Nephron (organoid): ENCODE results near the gene ZNF860.

Source experiments
- H3K27ac Mint-ChIP-seq, 3 experiments: 2 replicates each; pipeline ENCODE4 v1.8.0; 2020; ENCODE audit warnings: mixed read lengths in 3 of 3, mild to moderate bottlenecking in 2 of 3, moderate library complexity in 1 of 3
- H3K27me3 Mint-ChIP-seq: 2 replicates; pipeline ENCODE4 v1.8.0; 2021; ENCODE audit warnings: low read depth, mild to moderate bottlenecking, moderate library complexity, mixed read lengths
- H3K36me3 Mint-ChIP-seq: 2 replicates; pipeline ENCODE4 v1.8.0; 2020; ENCODE audit warnings: low read depth, mixed read lengths
- H3K4me1 Mint-ChIP-seq: 2 replicates; pipeline ENCODE4 v1.8.0; 2020; ENCODE audit warnings: mixed read lengths
- H3K4me3 Mint-ChIP-seq, 3 experiments: 2 replicates each; pipeline ENCODE4 v1.8.0; 2020; ENCODE audit warnings: mild to moderate bottlenecking in 3 of 3, mixed read lengths in 3 of 3, moderate library complexity in 2 of 3
- H3K9me3 Mint-ChIP-seq: 2 replicates; pipeline ENCODE4 v1.8.0; 2020; ENCODE audit warnings: mixed read lengths
- CTCF ChIP-seq, 3 experiments: fragments of 200-600 bp; sonication (generic); IDR thresholded peaks; one replicate each; pipeline ENCODE4 v1.5.0; 2021; ENCODE audit warnings: antibody characterized with exemption in 3 of 3; ENCODE audit not compliant: unreplicated experiment in 3 of 3

ZNF860 gene

GRCh38 chr3:31962801-31963205 is 18.7 kb upstream of the ZNF860 start:
- no peaks in the 10 kb centered on the region for H3K36me3 Mint-ChIP-seq
- H3K27me3 Mint-ChIP-seq, result peaks cover 7% of the 10 kb centered on the region
- no peak overlapping the region for H3K4me3 Mint-ChIP-seq
- TF ChIP-seq CTCF (IDR thresholded peaks at IDR 0.05; ENCODE audit: unreplicated experiment in 3 of 3), result no peak
- peaks cover 39% of the 10 kb centered on the region for H3K4me1 Mint-ChIP-seq
- no peaks in the 10 kb centered on the region for H3K9me3 Mint-ChIP-seq
- H3K27ac Mint-ChIP-seq, result no peak overlapping the region

DNA sequence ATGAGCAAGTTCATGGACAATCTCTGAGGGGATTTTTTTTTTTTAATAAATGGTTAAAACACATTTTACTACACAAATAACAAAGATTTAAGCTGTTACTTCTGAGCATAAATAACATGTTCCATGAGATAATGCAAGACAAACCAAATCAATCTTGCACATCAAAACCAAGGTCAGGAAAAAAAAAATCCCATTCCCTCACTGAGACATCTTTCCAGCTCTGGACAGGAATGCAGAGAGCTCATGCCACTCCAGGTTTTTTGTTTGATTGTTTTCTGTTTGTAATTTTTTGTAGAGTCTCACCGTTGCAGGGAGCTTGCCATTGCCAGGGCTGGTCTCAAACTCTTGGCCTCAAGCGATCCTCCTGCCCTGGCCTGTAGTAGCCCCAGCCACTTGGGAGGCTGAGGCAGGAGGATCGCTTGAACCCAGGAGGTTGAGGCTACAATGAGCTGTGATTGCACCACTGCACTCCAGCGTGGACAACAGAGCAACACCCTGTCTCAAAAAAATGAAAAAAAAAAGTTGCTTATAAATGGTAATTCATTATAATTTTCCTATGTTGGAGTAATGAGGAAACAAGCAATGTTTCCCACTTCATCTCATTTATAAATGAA is 14.5 kb upstream of the ZNF860 start:
- H3K9me3 Mint-ChIP-seq, result no peaks in the 10 kb centered on the region
- peaks cover 33% of the 10 kb centered on the region for H3K4me1 Mint-ChIP-seq
- no peaks in the 10 kb centered on the region for H3K36me3 Mint-ChIP-seq
- H3K27ac Mint-ChIP-seq, result peak overlapping the region; percentile 6 to 92 (median 84)
- H3K27me3 Mint-ChIP-seq, result no peaks in the 10 kb centered on the region
- no peak for TF ChIP-seq CTCF (IDR thresholded peaks at IDR 0.05; ENCODE audit: unreplicated experiment in 3 of 3)
- no peak overlapping the region for H3K4me3 Mint-ChIP-seq

DNA sequence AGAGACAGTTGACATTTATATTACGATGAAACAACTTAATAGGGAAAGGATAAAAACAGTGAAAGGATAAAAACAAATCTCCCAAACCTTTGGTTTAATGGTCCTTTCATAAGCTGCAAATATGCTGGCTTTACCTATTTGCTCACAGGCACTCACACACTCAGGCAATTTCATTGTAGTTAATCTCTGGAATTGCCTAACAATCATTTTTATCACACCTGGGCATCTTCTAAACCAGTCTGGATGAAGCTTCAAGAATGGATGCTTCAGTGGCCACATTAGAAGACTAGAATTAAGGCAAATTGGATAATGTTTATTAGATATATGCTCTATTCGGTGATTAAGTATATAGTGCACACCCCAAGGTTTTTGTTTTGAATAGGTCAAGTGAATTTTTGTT is 14.0 kb upstream of the ZNF860 start:
- no peak for TF ChIP-seq CTCF (IDR thresholded peaks at IDR 0.05; ENCODE audit: unreplicated experiment in 3 of 3)
- Mint-ChIP-seq H3K9me3 (no peaks in the 10 kb centered on the region), H3K27me3 (no peaks in the 10 kb centered on the region), H3K4me3 (no peak overlapping the region), H3K36me3 (no peaks in the 10 kb centered on the region), H3K27ac (peak overlapping the region; percentile 81 to 92 (median 84)), H3K4me1 (peaks cover 37% of the 10 kb centered on the region)

- Mint-ChIP-seq H3K27me3 (peaks cover 5% of the 10 kb centered on the region), H3K9me3 (no peaks in the 10 kb centered on the region), H3K27ac (peak overlapping the region; percentile 84 to 92 (median 90)), H3K4me3 (no peak overlapping the region), H3K4me1 (peaks cover 43% of the 10 kb centered on the region), H3K36me3 (no peaks in the 10 kb centered on the region)
- no peak for TF ChIP-seq CTCF (IDR thresholded peaks at IDR 0.05; ENCODE audit: unreplicated experiment in 3 of 3)
These were observed 13.1 kb upstream of the ZNF860 start for GRCh38 chr3:31968369-31968926.

GRCh38 chr3:31968927-31969418 is 12.6 kb upstream of the ZNF860 start:
- no peaks in the 10 kb centered on the region for H3K36me3 Mint-ChIP-seq
- no peak for TF ChIP-seq CTCF (IDR thresholded peaks at IDR 0.05; ENCODE audit: unreplicated experiment in 3 of 3)

DNA sequence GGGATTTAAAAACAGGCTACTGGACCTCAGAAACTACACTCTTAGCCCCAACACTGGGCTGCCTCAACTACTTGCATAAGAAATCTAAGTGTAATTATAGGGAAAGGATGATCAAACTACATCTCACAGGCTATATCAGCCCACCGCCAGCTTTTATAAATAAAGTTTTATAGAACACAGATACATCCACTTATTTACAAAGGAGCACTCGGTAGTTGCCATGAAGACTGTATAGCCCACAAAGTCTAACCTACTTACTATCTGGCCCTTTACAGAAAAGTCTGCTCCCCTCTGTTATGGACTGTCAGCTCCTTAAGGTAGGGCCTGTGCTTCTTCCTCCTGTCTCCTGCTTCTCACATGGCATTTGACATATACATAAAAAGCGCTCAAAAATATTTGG is 9.9 kb upstream of the ZNF860 start:
- Mint-ChIP-seq H3K4me1 (peaks cover 64% of the 10 kb centered on the region), H3K27me3 (peaks cover 5% of the 10 kb centered on the region), H3K36me3 (no peaks in the 10 kb centered on the region), H3K4me3 (no peak overlapping the region), H3K27ac (no peak overlapping the region), H3K9me3 (no peaks in the 10 kb centered on the region)
- TF ChIP-seq CTCF (IDR thresholded peaks at IDR 0.05; ENCODE audit: unreplicated experiment in 3 of 3), result no peak

More at GRCh38 chr3:31968927-31969418, 12.6 kb upstream of the ZNF860 start:
- peaks cover 43% of the 10 kb centered on the region for H3K4me1 Mint-ChIP-seq
- H3K27ac Mint-ChIP-seq, result peak overlapping the region; percentile 84 to 92 (median 90)
- peak overlapping the region in 2 of 3 experiments; percentile 6 to 26 for H3K4me3 Mint-ChIP-seq
- peaks cover 5% of the 10 kb centered on the region for H3K27me3 Mint-ChIP-seq
- no peaks in the 10 kb centered on the region for H3K9me3 Mint-ChIP-seq
